GM21528 (cell line): Measurements from ENCODE around the gene GATAD2A.
"Not testable (repeated sequence)": the region's sequence is repeated elsewhere in the genome, so short reads cannot be mapped to it uniquely, and the experiment has no call there.

ENCODE experiments used
- ATAC-seq: cut with Tn5 transposase; IDR thresholded peaks from one replicate; pipeline ENCODE4 v1.9.1; 2021; ENCODE audit warnings: mild to moderate bottlenecking, moderate library complexity; ENCODE audit not compliant: unreplicated experiment, low FRiP score

Gene GATAD2A

DNA sequence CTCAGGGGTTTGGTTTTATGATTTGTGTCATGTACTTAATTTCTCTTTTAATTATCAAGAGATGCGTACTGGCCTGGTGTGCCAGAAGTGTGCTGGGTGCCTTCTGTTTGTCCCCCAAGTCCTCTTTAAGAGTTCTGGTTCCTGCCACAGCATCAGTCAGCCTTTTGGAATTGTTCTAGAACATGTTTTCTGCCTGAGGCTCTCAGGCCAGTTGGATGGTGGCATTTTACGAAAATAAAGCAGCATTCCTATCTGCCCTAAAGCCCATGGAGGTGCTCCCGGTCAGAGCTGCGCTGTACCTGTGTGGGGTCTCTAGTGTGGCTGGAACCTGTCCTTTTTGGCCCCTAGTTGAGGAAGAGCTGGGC, 55.8 kb downstream of the GATAD2A start:
- no peak for ATAC-seq

DNA sequence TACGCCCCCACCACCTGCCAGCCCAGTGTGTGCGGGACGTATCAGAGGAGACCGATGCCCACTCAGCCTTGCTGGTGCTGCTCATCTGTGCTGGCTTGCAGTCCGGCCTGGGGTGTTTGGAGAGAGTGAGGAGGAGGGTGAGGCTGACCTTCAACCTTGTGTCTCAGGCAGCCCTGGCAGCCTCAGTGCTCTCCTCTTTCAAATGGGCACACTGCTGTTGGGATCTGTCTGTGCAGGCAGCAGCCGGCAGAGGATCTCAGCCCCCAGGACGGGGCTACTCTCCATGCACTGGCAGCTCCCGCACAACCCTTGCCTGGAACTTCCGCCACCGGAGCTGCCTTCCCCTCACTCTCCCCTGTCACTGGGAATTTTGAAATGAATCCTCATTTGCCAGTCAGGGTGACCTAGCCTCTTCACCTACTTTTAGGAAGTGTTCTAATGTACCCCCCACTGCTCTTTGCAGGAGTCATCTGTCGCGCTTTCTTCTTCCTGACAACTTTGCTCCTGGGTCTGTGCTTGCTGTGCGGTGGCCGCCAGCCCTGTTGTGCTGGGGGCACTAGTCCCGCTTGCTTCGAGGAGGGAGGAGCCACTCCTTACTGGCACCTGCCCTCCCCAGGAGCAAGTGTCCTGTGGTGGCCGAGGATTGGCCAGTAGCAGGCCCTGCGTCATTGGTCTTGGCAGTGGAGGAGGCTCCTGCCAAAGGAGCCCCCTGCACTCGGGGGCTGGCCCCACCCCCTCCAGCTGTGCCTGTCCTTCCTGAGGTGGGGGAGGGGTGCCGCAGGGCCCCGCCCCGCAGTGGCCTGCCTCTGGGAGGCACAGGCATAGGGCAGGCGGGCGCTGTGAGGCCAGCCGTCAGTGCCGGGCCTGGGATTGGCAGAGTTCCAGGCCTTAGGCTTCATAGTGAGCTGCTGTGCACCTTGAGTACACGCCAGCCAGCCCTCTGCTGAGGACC, 56.5 kb downstream of the GATAD2A start:
- ATAC-seq: no peak

DNA sequence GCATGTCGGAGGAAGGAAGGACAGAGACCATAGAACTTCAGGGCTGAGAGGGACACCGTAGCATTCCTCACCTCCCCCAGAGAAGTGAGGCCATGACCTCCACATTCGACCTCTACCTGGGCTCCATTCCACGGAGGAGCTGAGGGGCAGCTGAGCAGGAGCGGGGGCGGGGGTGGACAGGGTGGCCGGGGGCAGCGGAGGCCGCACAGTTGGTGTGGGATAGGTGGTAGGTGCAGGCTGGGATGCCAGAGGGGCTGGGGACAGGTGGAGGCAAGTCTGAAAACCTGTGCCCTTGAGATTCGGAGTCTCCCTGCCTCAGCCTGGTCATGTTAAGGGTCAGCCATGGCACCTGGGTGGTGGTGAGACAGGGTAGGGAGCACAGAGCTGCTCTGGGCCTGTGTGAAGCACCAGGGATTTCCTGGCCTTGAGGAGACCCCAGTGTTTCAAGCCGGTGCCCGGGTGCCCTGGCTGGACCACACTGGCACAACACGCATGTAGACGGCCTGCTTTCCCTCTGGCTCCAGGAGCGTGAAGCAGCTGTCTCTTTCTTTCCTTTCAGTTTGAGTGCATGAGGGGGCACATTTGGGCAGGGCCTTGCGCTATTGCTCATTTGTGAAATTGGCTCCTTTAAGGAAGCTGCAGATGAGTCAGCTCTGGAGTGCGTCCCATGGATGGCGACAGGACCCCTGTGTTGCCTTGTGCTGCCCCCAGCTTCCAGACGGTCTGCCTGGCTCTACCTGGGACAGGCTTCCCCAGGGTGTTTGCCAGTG, 58.1 kb downstream of the GATAD2A start:
- no peak for ATAC-seq

DNA sequence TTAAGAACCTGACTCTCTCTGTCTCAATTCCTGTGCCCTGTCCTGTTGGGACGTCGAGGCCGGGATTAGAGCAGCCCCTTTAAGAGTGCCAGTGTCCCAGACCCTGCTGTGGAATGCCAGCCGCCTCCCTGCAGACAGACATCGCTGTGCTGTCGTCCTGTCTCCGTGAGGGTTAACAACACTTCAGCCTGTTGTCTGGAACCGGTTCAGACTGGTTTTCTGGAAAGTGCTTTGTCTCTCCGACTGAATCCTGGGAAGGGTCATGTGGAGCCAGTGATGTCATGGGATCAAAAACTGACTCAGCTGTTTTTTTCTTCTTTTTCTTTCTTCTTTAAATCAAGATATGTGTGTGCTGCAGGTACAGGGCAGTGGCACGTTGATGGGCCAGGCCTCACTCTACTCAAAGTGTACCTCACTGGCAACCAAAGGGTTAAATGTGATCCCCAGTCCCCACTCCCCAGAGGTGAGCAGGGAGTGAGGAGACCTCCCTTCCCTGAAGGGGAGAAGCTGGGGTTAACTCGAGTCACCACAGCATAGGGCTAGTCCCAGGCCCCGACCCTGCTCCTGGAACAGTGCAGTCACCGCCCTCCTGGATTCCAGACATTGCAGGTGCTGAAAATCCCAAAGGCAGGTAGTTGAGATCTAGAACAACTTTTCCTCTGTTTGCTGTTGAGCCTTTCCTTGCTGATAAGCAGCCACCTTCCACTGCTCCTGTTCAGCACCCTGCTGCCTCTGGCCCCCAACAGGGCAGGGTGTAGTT, 59.0 kb downstream of the GATAD2A start:
- ATAC-seq: no peak

DNA sequence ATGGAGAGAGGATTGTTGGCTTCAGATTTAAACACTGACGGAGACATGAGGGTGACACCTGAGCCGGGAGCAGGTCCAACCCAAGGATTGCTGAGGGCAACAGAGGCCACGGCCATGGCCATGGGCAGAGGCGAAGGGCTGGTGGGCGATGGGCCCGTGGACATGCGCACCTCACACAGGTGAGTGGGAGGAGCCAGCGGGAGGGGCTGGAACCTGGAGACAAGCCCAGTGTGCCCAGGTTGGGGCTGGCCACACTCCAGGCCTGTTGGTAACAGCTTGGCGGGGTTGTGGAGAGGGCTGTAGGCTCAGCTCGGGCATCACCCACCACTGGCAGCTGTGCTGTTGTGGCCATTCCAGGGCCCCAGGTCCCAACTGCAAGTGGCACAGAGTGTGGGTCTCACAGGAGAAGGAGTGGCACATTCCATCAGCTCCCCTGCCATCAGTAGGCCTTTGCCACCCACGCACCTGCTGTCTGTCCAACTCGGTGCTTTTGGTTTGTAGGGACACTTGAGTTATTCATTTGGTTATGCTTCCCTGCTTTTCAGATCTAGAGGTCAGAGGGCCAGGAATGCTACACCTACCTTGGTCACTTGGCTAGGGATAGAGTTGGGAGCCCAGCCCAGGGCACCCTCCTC, 60.1 kb downstream of the GATAD2A start:
- ATAC-seq: no peak

DNA sequence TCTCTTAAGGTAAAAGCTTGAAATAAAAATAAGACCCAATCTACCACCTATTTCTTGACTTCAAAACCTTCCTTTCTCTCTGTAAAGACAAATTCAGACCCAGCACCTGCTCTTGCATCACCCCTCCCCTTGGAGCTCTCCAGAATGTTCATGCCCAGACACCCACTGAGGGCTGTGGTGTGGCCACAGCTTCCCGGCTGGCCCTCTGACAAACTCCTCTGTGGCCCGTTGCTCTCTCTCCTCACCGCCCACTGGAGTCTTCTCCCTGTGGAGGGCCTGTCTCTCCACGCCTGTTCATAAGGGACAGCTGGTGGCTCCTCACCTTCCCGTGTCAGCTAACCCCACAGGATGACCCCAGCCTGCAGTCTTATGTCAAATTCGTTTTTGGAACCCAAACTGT, 60.7 kb downstream of the GATAD2A start:
- ATAC-seq: no peak

DNA sequence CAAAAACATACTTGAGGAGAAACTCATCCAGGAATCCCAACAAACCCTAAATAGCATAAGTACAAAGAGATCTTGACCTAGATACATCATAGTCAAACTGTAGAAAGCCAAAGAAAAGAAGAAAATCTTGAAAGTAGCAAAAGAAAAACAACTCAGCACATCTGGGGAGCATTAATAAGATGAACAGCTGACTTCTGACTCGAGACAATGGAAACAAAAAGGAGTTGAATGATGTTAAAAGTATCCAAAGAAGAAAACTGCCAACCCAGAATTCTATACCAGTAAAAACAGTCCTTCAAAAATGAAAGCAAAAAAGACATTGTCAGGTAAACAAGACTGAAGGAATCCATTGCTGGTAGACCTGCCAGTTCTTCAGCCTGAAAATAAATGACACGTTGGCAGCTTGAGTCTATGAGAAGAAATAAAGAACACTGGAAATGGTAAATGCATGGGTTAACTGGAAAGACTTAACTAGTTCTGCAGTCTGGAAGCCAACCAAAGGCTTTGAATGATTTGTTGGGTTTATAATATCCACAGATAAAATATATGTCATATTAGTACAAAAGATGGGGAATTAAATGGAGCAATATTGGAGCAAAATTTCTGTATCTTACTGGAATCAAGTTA, 63.1 kb downstream of the GATAD2A start:
- ATAC-seq: no peak

DNA sequence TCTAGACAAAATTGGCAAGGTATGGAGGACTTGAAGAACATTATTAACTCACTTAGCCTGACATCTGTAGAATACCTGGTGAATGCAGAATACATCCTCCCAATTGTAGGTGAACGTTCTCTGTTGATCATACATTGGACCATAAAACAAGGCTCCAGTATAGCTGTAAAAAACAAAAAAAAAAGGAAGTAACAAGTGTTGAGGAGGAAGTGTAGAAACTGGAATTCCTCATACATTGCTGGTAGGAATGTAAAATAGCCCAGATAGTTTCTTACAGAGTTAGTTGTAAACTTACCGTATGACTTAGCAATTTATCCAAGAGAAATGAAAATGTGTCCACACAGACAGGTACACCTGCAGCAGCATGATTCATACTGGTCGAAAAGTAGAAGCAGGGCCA, 65.1 kb downstream of the GATAD2A start:
- no peak for ATAC-seq

DNA sequence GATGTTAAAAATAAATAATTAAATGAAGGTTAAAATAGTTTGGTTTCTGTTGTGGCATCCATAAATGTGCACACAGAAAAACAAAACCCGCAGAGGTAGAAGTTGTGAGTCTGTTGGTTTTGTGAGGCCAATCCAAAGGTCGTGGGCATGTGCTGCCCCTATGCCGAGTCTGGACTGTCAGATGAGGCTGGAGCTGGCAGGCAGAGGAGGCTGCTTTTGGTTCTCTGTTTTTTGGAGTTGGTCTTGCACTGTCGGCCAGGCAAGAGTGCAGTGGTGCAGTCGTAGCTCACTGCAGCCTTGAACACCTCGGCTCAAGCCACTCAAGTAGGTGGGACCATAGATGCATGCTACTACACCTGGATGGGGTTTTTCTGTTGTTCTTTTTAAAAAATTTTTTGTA, 66.2 kb downstream of the GATAD2A start:
- ATAC-seq: no peak

DNA sequence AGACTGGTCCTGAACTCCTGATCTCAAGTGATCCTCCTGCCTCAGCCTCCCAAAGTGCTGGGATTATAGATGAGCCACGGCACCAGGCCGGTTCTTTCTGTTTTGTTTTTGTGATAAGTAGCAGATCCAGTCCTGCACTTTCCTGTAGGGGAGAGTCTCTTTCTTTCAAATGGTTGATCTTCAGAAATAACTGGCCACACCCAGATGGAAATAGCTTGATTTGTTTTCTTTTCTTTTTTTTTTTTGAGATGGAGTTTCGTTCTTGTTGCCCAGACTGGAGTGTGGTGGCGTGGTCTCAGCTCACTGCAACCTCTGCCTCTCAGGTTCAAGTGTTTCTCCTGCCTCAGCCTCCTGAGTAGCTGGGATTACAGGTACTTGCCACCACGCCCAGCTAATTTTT, 66.6 kb downstream of the GATAD2A start:
- ATAC-seq: not testable (repeated sequence)

DNA sequence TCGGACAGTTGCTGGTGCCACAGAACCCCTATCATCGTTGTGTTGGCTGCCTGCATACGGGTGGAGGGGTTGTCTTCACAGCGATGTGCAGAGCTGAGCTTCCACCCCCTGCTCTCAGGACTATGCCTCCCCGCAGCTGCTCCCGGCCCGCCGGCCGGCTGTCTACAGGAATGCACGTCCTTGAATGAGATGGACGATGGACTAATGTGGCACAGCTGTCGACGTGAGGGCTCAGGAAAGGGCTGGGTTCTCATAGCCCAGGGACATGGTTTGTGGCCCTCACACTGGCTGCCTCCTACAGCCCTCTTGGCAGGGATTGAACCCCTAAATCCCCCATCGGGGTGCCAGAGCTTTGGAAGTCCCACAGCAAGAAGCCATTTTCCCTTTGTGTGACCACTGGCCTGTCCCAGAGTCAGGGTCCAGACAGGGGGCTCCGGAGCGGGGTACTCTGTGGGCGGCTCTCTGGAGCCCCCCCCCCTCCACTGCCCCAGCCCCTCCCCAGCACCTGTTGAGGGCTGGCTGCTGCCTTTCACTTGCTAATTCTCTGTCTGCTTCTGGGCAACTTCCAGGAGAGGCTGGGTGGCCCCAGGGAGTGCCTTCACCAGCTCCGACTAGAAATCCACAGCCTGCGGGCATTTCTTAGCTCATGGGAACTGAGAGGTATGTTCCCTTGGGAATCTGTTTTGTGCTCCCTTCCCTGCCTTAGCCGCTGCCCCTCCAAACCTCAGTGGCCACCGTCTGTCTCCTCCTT, 69.7 kb downstream of the GATAD2A start:
- ATAC-seq: no peak

DNA sequence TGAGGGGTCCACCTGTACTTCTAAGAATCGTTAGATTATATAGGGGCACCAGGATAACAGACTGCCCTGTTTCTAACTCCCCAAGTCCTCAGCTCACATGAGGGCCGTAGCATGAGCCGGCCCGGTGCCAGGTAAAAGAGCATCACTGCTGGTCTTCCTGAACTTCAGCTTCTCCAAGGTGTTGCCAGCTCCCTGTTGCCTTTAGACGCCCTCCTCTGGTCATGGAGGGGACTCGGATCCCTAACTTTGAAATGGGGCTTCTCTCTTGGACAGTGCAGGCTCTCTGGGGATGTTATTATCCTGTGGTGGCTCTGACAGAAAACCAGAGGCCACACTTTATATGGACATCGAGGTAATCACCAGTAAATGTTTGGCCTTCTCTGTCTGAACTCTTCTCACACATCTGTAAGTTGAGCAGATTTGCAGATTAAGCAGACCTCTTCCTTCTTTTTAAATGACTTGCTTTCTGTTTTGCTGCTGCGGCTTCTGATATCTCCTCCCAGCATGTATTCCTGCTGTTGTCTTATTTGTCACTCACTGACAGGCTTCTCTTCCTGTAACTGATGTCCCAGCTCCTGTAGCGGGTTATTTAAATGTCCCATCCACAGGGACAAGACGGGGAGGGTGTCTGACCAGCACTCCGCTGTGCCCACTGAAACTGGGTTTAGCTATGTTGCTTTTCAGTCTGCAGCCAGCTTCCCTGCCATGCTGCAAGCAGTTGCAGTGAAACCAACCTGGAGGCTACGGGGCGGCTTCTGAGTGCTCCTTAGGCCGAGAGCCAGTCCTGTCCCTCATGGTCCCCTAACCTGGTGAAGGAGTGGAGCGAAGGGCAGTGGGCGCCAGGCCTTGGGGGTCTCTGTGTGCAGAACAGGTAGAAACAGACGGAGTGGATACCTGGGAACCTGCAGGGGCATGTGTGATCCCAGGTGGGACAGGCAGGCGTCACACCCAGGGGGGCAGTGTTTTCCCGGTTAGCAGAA, 70.7 kb downstream of the GATAD2A start:
- no peak for ATAC-seq

DNA sequence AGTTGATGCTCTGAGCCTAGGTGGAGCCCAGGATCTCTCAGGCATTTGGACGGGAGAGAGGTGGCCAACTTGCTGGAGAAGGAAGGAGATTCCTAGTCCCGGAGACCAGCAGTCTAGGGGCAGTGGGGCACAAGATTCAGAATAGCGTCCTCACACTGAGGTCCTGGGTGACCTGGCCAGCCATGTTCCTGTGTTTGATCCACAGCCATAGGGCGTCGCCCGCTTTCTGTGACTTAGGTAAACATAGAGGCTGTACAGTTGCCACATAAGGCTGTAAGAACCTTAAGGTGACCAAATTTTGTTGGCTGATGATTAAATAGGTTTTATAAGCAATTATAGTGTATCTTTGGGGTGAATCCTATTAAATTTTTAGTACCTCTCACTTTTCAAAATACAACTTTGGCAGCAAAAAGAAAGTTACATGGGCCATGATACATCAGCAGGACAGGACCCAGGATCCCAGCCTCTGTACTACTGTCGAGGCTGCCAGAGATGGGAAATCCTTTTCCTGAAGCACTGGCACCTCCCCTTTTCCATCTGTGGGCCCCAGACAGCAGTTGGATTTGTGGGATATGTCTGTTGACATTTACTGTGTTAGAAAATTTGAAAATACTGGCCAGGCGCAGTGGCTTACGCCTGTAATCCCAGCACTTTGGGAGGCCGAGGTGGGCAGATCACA, 72.4 kb downstream of the GATAD2A start:
- no peak for ATAC-seq

DNA sequence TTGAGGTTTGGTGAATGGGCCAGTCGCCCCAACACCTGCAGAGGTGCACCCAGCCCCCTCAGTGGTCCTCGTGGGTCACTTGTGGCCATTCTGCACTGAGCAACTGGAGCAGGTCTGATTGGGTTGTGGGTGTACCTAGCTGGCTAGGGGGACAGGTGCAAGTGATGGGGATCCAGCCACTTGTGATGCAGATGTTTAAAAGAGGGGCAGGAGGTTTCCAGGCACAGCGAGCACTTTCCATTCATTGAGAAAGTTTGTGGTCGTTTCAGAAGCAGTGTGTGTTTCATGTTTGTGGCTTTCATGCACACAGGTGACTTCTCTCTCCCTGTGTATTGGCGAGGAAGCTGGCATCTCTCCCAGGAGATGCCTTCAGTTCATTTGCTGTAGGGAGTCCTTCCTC, 75.2 kb downstream of the GATAD2A start:
- no peak for ATAC-seq

DNA sequence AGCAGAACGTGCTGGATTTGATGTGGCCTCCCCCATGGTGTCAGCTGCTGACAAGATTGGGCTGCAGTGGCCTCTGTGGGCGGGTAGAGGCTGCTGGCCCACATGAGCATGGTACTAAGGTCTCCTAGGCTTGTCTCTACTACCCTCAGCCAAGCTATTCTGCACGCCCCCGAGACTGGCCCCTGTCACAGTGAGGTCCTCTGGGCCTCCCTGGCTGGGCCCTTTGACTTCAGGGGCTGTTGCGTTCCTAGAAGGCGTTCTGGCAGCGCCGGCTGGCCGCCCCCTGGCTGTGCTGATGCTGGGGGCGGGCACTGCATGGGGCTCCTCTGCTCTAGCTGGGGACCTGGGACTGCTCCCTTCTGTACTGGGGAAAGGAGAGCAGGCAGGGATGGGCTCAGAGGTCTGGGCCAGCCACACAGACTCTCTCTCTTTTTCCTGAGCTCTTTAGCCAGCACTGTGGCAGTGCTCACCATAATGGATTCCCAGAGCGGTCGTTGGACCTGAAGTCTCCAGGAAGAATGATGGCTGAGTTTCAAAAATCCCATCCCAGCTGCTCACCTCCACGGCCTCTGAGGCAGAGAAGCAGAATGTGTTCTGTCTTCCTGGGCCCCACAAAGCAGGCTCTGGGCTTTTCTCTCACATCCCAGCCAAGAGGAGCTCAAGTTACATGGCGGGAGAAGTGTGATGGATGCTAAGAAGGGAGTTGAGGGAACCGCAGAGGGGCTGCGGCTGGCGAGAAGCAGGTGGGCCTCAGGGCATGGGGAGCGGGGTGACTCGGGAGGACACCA, 77.5 kb downstream of the GATAD2A start:
- no peak for ATAC-seq

DNA sequence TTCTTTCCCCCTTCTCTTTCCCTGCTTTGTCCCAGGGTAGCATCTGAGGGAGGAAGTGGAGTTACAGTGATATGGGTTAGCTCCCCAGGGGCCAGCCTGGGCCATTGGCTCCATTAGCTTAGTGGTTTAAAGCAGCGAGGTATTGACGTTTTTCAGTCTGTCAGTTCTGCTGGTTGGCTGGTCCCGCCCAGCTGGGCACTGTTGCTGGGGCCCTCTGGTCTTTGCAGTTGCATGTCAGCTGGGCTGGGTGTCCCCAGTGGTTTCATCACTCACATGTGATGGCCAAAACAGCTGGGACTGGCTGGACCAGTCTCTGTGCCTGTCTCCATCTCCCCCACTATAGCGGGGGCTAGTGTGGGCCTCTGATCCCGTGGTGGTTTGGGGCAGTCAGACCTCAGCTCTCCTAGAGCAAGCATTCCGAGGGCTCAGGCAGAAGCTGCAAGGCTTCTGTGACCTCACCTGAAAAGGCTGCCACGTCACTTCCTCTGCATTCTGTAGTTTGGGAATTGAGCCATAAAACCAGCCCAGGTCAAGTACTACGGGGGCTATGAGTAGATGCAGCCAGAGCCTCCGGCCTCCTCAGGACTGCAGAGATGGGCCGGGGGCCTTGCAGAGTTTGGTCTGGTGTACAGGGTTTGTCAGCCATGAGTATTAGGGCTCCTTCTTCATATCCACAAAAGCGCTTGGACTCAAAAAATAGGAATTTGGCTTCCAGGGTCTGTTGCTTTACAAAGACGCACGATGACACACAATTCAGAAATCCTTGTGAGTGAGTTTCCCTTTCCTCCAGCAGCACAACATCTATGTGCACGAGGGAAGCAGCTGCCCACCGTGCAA, 79.9 kb downstream of the GATAD2A start:
- no peak for ATAC-seq
